KOPT-K1 (cell line): Measurements from ENCODE around the gene ZNF639.
"Not testable (repeated sequence)": the region's sequence is repeated elsewhere in the genome, so short reads cannot be mapped to it uniquely, and the experiment has no call there.

Experiments used
- H3K27ac ChIP-seq: fragments of 200-600 bp; sonication (generic); 2 replicates; pipeline ENCODE4 v1.5.1; 2016; ENCODE audit warnings: antibody characterized with exemption, mild to moderate bottlenecking, low read depth, low read length; ENCODE audit not compliant: poor library complexity, severe bottlenecking
- H3K36me3 ChIP-seq: fragments of 200-600 bp; sonication (generic); 2 replicates; pipeline ENCODE4 v1.5.1; 2017; ENCODE audit warnings: antibody characterized with exemption, mild to moderate bottlenecking, low read length, moderate library complexity; ENCODE audit not compliant: insufficient read depth
- H3K9me3 ChIP-seq: fragments of 200-600 bp; sonication (generic); 2 replicates; pipeline ENCODE4 v1.5.1; 2017; ENCODE audit warnings: antibody characterized with exemption, low read length, mild to moderate bottlenecking; ENCODE audit not compliant: insufficient read depth, poor library complexity, severe bottlenecking

ZNF639 gene, protein sequence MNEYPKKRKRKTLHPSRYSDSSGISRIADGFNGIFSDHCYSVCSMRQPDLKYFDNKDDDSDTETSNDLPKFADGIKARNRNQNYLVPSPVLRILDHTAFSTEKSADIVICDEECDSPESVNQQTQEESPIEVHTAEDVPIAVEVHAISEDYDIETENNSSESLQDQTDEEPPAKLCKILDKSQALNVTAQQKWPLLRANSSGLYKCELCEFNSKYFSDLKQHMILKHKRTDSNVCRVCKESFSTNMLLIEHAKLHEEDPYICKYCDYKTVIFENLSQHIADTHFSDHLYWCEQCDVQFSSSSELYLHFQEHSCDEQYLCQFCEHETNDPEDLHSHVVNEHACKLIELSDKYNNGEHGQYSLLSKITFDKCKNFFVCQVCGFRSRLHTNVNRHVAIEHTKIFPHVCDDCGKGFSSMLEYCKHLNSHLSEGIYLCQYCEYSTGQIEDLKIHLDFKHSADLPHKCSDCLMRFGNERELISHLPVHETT

GRCh38 chr3:179322286-179323196, at the start of gene ZNF639:
Gene ZNF639 (plus strand): TSS chr3:179323031. CDS start chr3:179328294, 5,263 bp downstream.
- Histone ChIP-seq H3K9me3 (no peaks in the 10 kb centered on the region), H3K27ac (peak within 1 kb of the TSS; percentile 92), H3K36me3 (peaks cover 28% of the 10 kb centered on the region)

DNA sequence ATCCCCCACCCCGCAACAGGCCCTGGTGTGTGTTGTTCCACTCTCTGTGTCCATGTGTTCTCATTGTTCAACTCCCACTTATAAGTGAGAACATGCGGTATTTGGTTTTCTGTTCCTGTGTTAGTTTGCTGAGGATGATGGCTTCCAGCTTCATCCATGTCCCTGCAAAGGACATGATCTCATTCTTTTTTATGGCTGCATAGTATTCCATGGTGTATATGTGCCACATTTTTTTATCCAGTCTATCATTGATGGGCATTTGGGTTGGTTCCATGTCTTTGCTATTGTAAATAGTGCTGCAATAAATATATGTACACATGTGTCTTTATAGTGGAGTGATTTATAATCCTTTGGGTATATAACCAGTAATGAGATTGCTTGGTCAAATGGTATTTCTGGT, 48.4 kb upstream of the ZNF639 start:
- not testable (repeated sequence) for H3K36me3 ChIP-seq, H3K27ac ChIP-seq, H3K9me3 ChIP-seq

DNA sequence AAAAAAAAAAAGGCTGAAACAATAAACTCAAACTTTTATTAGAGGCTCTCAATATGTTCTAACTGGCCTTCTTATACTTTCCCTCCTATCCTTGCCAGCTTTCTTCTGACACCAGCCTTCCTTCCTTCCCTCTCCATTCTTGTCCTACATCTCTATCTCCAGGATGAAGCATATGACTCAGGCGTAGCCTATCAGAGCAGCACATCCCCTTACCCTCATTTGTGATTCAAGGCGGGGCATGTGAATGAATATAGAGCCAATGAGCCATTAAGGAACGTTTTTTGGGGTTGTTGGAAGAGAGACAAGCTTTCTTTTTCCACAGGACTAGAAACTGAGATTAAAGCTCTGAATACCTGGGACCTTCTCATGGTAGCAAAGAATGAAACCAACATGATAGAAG, 46.8 kb upstream of the ZNF639 start:
- no peaks in the 10 kb centered on the region for H3K36me3 ChIP-seq
- no peaks in the 10 kb centered on the region for H3K9me3 ChIP-seq
- no peak overlapping the region for H3K27ac ChIP-seq

DNA sequence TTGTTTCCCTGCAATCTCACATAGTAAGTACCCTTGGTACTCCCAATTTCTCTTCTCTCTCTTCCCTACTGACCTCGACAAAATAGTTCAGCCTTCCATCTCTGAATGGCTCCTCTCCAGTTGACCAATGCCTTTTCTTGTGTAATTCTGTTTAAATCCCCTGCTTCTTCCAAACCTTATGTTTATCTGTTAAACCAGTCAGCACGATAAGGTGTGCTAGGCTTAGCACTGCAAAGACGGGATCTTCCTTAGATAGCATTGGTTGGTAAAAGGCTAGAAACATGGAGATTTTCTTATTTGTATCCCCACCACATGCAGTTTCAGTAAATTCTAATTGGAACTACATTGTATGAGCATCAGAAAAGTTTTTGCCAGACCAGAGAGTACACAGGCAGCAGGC, 46.1 kb upstream of the ZNF639 start:
- no peaks in the 10 kb centered on the region for H3K36me3 ChIP-seq
- no peaks in the 10 kb centered on the region for H3K9me3 ChIP-seq
- H3K27ac ChIP-seq = no peak overlapping the region

DNA sequence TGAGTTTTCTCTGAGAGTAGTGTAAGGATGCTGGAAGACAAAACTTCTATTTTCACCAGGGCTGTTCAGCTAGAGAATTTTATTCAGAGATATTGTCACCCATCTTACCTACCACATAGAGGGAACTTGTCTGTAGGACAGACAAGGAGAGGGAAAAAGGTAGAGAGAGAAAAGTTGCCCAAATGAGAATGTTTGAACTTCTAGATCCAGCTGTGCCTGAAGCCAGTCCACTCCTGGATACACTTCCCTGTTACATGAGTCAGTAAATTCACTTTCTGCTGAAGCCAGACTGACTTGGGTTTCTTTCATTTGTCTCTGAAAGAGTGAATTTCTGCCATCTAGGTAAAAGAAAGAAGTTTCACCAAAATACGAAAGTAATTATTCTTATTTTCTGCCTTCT, 44.7 kb upstream of the ZNF639 start:
- Histone ChIP-seq H3K36me3 (no peaks in the 10 kb centered on the region), H3K9me3 (no peaks in the 10 kb centered on the region), H3K27ac (no peak overlapping the region)

DNA sequence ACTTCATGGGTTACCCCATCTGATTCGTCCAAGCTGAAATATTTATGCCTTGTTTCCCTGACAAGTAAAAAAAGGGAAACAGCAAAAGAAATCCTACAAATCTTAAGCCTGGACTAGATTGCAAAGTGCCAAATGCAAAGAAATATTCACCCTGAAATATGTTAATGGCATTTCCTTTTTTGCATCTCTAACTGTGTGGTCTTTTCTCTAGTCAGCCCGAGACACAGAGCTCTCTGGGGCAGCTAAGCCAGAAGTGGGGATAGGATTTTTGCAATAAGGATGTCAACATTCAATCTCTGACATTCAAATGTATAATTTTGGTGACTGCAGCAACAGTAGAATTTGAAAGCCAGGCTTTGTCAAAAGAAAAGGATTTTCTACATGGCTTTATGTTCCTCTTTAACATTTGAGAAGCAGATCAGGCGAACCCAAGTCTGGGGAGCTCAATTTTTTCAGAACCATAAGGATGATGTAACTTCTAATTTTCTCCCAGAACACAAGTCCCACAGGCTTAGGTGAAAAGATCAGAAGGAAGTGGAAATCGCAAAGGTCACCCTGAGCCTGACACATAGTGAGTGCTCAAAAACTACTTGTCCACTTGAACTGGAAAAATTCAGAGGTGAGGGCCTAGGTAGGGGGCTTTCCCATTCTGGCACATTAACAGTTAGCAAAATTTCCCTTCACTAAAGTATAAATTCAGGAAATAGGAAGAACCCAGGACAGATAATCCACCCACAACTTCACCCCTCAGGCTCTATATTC, 43.7 kb upstream of the ZNF639 start:
- Histone ChIP-seq H3K36me3 (no peaks in the 10 kb centered on the region), H3K27ac (no peak overlapping the region), H3K9me3 (no peaks in the 10 kb centered on the region)

DNA sequence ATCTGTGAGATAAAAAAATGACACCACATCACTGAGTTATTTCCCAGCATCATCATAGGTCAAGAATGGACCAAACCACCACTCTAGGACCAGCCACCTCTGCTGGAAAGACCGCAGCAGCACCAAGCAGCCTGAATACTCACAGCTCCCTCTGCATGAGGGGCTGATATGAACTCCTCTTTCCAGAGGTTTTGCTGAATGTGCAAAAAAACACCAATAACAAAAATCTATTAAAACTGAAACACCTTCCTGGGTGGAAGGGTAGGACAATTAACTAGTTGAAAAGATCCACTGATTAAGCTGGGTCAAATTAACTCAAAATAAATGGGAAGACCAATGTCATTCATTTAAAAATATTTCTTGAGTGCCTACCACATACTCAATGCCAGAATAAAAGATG, 43.0 kb upstream of the ZNF639 start:
- Histone ChIP-seq H3K27ac (no peak overlapping the region), H3K9me3 (no peaks in the 10 kb centered on the region)

GRCh38 chr3:179281825-179282224, 41.0 kb upstream of the ZNF639 start:
- Histone ChIP-seq H3K27ac (no peak overlapping the region), H3K9me3 (no peaks in the 10 kb centered on the region), H3K36me3 (no peaks in the 10 kb centered on the region)

More for the DNA sequence above, 43.0 kb upstream of the ZNF639 start:
- no peaks in the 10 kb centered on the region for H3K36me3 ChIP-seq

DNA sequence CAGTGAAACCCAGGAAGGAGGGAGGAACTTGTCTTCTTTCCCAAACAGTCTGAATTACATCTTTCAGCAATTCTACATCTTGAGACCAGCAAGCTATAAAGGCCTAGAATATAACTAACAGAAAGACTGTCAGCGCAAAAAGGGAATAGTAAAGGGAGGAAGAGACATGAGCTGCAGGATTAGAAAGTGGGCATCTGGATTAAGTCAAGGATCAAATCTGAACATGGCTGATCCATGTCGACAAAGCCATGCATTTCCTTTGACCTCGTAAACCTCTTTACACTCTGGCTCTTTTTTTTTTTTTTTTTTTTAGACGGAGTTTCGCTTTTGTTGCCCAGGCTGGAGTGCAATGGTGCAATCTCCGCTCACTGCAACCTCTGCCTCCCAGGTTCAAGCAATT, 36.5 kb upstream of the ZNF639 start:
- H3K36me3 ChIP-seq = no peaks in the 10 kb centered on the region
- H3K9me3 ChIP-seq = no peaks in the 10 kb centered on the region
- no peak overlapping the region for H3K27ac ChIP-seq

DNA sequence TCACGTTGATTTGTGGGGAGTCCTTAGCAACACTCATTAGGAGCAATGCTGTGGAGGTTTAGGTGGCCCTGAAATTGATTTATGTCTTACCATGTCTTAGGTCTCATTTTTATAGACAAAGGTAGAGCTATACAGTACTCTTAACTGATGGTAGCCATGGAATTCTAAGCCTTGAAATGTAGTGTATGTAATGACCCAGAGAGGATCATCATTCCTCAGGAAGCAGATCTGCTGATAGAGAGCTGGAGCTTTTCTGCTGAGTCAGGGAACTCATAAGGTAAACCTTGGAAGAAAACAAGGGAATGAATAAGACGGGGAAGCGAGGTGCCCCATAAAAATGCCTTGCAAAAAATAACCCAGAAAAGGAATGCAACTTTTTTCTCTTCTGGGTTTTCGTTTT, 34.0 kb upstream of the ZNF639 start:
- Histone ChIP-seq H3K27ac (no peak overlapping the region), H3K36me3 (no peaks in the 10 kb centered on the region), H3K9me3 (no peaks in the 10 kb centered on the region)

DNA sequence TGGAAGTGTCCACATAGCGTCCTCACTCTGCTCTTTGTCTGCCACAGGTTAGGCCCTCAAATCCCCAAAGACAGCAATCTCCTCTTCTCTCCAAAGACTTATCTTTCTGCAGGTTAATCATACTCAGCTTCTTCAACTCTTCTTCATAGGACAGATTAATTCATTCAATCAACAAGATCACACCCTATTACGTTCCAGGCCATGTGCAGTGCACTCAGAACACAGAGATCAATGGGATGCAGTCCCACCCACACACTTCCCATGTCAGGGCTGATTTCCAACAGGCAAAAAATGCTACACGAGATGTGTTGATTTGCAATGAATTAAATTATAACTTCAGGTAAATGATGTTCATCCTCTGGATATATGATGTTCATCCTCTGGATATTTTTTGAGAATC, 33.5 kb upstream of the ZNF639 start:
- Histone ChIP-seq H3K27ac (no peak overlapping the region), H3K36me3 (no peaks in the 10 kb centered on the region), H3K9me3 (no peaks in the 10 kb centered on the region)

GRCh38 chr3:179292450-179292849, 30.4 kb upstream of the ZNF639 start:
- H3K27ac ChIP-seq = no peak overlapping the region
- no peaks in the 10 kb centered on the region for H3K9me3 ChIP-seq
- no peaks in the 10 kb centered on the region for H3K36me3 ChIP-seq

GRCh38 chr3:179297971-179298725, 24.7 kb upstream of the ZNF639 start:
- Histone ChIP-seq H3K36me3 (no peaks in the 10 kb centered on the region), H3K27ac (no peak overlapping the region), H3K9me3 (no peaks in the 10 kb centered on the region)

DNA sequence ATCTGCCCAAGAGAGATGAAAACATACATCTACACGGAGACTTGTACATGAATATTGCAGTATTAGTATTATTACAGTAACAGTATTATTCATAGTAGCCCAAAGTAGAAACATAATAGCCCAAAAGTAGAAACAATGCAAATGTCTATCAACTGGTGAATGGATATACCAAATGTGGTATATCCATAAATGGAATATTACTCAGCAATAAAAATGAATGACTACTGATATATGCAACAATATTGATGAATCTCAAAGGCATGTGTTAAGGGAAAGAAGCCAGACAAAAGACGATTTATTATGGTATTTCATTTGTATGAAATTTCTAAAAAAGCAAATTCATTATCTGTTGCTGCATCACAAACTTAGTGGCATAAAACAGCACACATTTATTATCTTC, 23.5 kb upstream of the ZNF639 start:
- H3K9me3 ChIP-seq = no peaks in the 10 kb centered on the region
- no peak overlapping the region for H3K27ac ChIP-seq
- H3K36me3 ChIP-seq = no peaks in the 10 kb centered on the region
